ENCODE data around the gene USP49.

USP49 gene

DNA sequence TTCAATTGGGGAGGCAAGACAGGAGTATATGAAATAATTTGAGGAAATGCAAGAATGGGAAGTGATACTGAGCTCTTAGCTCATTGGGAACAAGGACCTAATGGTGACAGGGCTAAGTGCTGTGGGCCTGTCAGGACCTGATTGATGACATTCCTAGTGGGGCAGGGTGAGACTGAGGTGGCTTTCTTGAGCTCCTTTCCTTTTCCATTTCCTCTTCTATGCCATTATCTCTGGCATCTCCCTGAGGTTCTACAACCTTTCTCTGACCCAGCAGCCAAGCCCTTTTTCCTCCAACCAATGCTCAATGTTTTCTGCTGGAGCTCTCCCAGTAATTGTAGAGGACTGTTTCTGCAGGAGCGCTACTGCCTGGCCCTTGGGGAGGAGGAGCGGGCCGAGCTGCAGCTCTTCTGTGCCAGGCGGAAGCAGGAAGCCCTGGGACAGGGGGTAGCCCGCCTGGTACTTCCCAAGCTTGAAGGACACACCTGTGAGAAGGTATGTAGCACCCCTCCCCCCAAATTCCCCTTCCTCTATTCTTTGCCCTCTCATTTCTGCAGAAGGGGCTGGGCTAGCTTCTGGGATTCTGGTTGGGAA is 110.5 kb downstream of the USP49 start:
- intact Hi-C loops (cut with micrococcal nuclease), result loop anchor here (5.0 kb wide), 3 partner anchors 113 to 778 kb away; partner anchors contain the start of genes CCND3, UBR2 and USP49
- Mint-ChIP-seq H3K27ac (peak overlapping the region; percentile 96), H3K36me3 (ENCODE audit: low read depth) (peaks cover 32% of the 10 kb centered on the region), H3K27me3 (peaks cover 1% of the 10 kb centered on the region), H3K4me3 (peak overlapping the region; percentile 32), H3K4me1 (ENCODE audit: low read depth) (peaks cover 55% of the 10 kb centered on the region), H3K9me3 (no peaks in the 10 kb centered on the region)

GRCh38 chr6:41783106-41783780 is 111.9 kb downstream of the USP49 start:
- no peaks in the 10 kb centered on the region for H3K9me3 Mint-ChIP-seq
- peaks cover 57% of the 10 kb centered on the region for H3K4me1 Mint-ChIP-seq (ENCODE audit: low read depth)
- H3K27me3 Mint-ChIP-seq, result peaks cover 1% of the 10 kb centered on the region
- H3K4me3 Mint-ChIP-seq, result no peak overlapping the region
- intact Hi-C loops (cut with micrococcal nuclease), result loop anchor here (5.0 kb wide), 1 partner anchor 159 kb away; the partner anchor contains the start of gene CCND3
- peak overlapping the region; percentile 96 for H3K27ac Mint-ChIP-seq
- H3K36me3 Mint-ChIP-seq (ENCODE audit: low read depth), result peaks cover 29% of the 10 kb centered on the region

DNA sequence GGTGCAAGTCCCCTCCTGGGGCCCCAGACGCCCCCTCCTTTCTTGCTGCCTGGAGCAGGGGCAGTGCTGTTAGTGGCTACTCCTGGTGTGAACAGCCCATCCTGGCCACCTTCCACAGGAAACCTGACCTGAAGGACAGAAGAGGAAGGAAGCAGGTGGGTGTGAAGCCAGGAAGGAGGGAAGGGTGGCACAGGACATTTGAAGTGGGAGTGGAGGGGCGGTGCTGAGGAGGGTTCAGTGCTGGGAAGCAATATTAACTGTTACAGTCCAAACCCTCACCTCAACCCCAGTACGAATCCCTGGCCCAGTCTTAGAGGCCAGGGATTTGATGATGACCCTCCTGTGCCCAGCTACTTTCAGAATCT is 113.8 kb downstream of the USP49 start:
- Mint-ChIP-seq H3K4me3 (peak overlapping the region; percentile 4), H3K9me3 (no peaks in the 10 kb centered on the region), H3K27ac (peak overlapping the region; percentile 74), H3K27me3 (peaks cover 1% of the 10 kb centered on the region), H3K36me3 (ENCODE audit: low read depth) (peaks cover 26% of the 10 kb centered on the region), H3K4me1 (ENCODE audit: low read depth) (peaks cover 75% of the 10 kb centered on the region)
- intact Hi-C loops (cut with micrococcal nuclease), result loop anchor here (5.0 kb wide), 1 partner anchor 161 kb away; the partner anchor contains the start of gene CCND3

DNA sequence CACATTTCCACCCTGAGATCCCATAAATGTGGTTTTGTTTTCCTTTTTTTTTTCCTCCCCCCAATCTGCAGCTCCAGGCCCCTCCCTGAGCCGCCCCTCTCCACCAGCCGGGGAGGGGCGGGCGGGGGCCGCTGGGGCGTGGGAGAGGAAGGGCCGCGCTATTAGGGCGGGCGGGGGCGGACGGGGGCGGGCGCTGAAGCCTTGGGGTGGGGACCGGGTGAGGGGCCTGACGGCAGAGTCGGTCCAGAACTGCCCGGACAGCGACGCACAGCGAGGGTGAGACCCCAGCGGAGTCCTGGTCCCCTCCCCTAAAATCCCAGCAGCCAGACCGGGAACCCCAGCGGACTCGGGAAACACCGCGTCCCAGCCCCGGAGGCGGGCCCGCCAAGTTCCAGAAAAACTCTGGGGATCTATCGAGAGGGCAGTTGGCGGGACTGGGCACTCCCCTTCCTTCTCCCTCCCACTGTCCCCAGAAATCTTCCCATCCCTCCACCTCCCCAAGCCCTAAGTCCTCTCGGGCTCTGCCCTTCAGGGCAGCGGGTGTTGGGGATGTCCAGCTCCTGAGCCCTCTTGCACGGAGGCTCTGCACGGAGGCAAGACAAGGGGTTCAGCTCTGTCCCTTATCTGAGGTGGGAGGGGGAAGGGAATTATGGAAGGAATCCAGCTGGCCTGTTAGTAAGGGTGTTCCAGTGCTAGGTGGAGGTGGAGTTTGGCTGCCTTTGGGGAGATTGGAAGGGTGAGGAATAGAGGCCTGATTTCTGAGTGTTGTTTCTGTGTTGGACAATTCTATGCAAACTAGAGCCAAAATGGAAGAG is 114.4 kb downstream of the USP49 start, which contains the start of gene PRICKLE4:
PRICKLE4 (plus strand) TSS at position 232 of the 815 bp plus-strand sequence. CDS start 2,692 bp downstream, outside the sequence.
- intact Hi-C loops (cut with micrococcal nuclease), result loop anchor here (1.0 to 5.0 kb wide), 2 partner anchors 162 to 264 kb away; partner anchors contain the start of gene CCND3
- Mint-ChIP-seq H3K27me3 (peaks cover 1% of the 10 kb centered on the region), H3K36me3 (ENCODE audit: low read depth) (peaks cover 28% of the 10 kb centered on the region), H3K27ac (peak within 1 kb of the TSS; percentile 74), H3K4me3 (peak within 1 kb of the TSS; percentile 84), H3K4me1 (ENCODE audit: low read depth) (peaks cover 70% of the 10 kb centered on the region), H3K9me3 (no peaks in the 10 kb centered on the region)

GRCh38 chr6:41779788-41780550 is 115.2 kb downstream of the USP49 start, which contains the start of gene FRS3:
FRS3 (minus strand) TSS chr6:41779900; CDS start chr6:41776987, 2,913 bp downstream.
- H3K4me3 Mint-ChIP-seq, result peak within 1 kb of the TSS; percentile 84

DNA sequence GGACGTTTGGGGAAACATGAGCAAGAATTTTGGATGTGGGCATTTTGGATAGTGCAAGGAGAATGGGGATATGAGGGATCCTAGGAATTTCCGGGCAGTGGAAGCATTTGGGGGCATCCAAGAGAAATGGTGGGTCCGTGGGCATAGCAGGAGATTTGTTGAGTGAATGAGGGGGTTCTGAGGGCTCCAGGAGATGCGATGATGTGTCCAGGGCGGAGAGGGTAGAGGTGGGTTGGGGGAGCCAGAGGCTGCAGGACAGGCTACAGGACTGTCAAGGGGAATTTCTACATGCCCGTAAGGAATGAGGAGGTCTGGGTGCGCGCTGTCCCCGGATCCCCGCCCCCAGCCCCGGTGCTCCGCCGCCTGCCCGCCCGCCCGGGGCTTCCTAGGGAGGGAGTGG is 115.8 kb downstream of the USP49 start:
- peak overlapping the region; percentile 74 for H3K27ac Mint-ChIP-seq
- H3K9me3 Mint-ChIP-seq, result no peaks in the 10 kb centered on the region
- intact Hi-C loops (cut with micrococcal nuclease), result loop anchor here (2.0 to 5.0 kb wide), 3 partner anchors 47 to 177 kb away; no protein-coding TSS in a partner anchor
- peaks cover 56% of the 10 kb centered on the region for H3K4me1 Mint-ChIP-seq (ENCODE audit: low read depth)
- H3K36me3 Mint-ChIP-seq (ENCODE audit: low read depth), result peaks cover 40% of the 10 kb centered on the region
- peak overlapping the region; percentile 84 for H3K4me3 Mint-ChIP-seq
- H3K27me3 Mint-ChIP-seq, result peaks cover 1% of the 10 kb centered on the region

More at GRCh38 chr6:41779788-41780550, 115.2 kb downstream of the USP49 start, which contains the start of gene FRS3:
- Mint-ChIP-seq H3K27ac (peak within 1 kb of the TSS; percentile 74), H3K9me3 (no peaks in the 10 kb centered on the region), H3K27me3 (peaks cover 1% of the 10 kb centered on the region), H3K4me1 (ENCODE audit: low read depth) (peaks cover 62% of the 10 kb centered on the region), H3K36me3 (ENCODE audit: low read depth) (peaks cover 34% of the 10 kb centered on the region)
- intact Hi-C loops (cut with micrococcal nuclease), result loop anchor here (1.0 to 5.0 kb wide), 5 partner anchors 48 to 264 kb away; partner anchors contain the start of gene CCND3

GRCh38 chr6:41778895-41779294 is 116.3 kb downstream of the USP49 start:
- Mint-ChIP-seq H3K4me1 (ENCODE audit: low read depth) (peaks cover 51% of the 10 kb centered on the region), H3K27ac (peak overlapping the region; percentile 74), H3K4me3 (peak overlapping the region; percentile 84), H3K9me3 (no peaks in the 10 kb centered on the region), H3K27me3 (peaks cover 1% of the 10 kb centered on the region), H3K36me3 (ENCODE audit: low read depth) (peaks cover 45% of the 10 kb centered on the region)
- intact Hi-C loops (cut with micrococcal nuclease), result loop anchor here (2.0 to 5.0 kb wide), 3 partner anchors 47 to 177 kb away; no protein-coding TSS in a partner anchor

GRCh38 chr6:41777551-41778285 is 117.5 kb downstream of the USP49 start:
- Mint-ChIP-seq H3K4me3 (no peak overlapping the region), H3K27ac (peak overlapping the region; percentile 67)

DNA sequence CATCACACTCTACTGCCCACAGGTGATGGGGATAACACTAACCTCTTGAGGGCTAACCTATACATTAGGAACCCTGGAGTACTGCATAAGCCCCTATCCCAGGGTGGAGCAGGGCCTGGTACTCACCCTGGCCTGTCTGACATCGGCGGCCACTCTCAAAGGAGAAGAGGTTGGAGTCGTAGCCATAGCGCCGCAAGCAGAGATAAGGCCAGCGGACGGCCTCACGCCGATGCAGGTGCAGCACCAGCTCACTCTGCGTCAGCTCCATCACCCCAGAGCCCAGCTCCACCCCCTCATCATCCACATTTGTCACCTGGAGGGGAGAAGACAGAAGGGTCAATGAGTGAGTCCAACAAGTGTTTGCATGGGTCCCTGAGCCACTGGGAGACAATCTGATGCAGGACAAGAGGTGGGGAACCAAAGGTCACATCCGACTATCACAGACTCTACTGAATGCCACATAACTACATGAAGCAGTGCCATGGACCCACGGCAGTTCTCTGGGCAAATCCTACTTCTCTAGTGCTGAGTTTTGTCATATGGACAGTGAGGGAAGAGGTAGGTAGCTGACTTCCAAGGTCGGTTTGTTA is 119.8 kb downstream of the USP49 start:
- H3K9me3 Mint-ChIP-seq, result no peaks in the 10 kb centered on the region
- no peak overlapping the region for H3K27ac Mint-ChIP-seq
- peaks cover 80% of the 10 kb centered on the region for H3K36me3 Mint-ChIP-seq (ENCODE audit: low read depth)
- H3K4me3 Mint-ChIP-seq, result no peak overlapping the region
- H3K27me3 Mint-ChIP-seq, result no peaks in the 10 kb centered on the region
- intact Hi-C loops (cut with micrococcal nuclease), result loop anchor here (5.0 kb wide), 2 partner anchors 43 to 173 kb away; no protein-coding TSS in a partner anchor
- H3K4me1 Mint-ChIP-seq (ENCODE audit: low read depth), result peaks cover 32% of the 10 kb centered on the region

More at GRCh38 chr6:41777551-41778285, 117.5 kb downstream of the USP49 start:
- intact Hi-C loops (cut with micrococcal nuclease), result loop anchor here (2.0 to 5.0 kb wide), 3 partner anchors 45 to 175 kb away; no protein-coding TSS in a partner anchor
- Mint-ChIP-seq H3K9me3 (no peaks in the 10 kb centered on the region), H3K4me1 (ENCODE audit: low read depth) (peaks cover 46% of the 10 kb centered on the region), H3K27me3 (peaks cover 1% of the 10 kb centered on the region), H3K36me3 (ENCODE audit: low read depth) (peaks cover 57% of the 10 kb centered on the region)

DNA sequence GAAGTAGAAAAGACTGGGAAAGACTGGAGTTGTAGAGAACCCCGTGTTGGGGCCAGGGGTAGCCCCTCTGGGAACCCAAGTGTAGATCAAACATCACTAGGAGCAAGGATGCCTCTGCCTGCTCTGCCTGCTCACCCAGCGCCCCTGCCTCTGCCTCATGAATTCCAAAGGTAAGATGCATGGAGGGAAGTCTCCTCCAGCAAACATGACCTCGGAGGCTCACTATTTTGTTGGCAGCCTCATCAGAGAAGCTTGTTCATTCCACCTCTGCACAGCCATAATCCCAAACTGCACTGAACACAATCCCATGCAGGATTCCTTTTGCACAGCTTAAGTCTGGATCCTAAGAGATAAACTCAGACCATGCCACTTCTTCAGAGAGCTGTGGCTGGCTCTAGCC is 120.3 kb downstream of the USP49 start:
- Mint-ChIP-seq H3K27me3 (no peaks in the 10 kb centered on the region), H3K4me1 (ENCODE audit: low read depth) (peaks cover 32% of the 10 kb centered on the region), H3K9me3 (no peaks in the 10 kb centered on the region), H3K4me3 (no peak overlapping the region), H3K27ac (no peak overlapping the region), H3K36me3 (ENCODE audit: low read depth) (peaks cover 81% of the 10 kb centered on the region)
- intact Hi-C loops (cut with micrococcal nuclease), result loop anchor here (5.0 kb wide), 2 partner anchors 43 to 173 kb away; no protein-coding TSS in a partner anchor

GRCh38 chr6:41771058-41771983 is 123.9 kb downstream of the USP49 start:
- H3K9me3 Mint-ChIP-seq, result no peaks in the 10 kb centered on the region
- H3K27me3 Mint-ChIP-seq, result no peaks in the 10 kb centered on the region
- intact Hi-C loops (cut with micrococcal nuclease), result no loop called here
- peaks cover under 1% of the 10 kb centered on the region for H3K4me1 Mint-ChIP-seq (ENCODE audit: low read depth)
- no peak overlapping the region for H3K4me3 Mint-ChIP-seq
- peak overlapping the region; percentile 11 for H3K27ac Mint-ChIP-seq
- H3K36me3 Mint-ChIP-seq (ENCODE audit: low read depth), result peaks cover 63% of the 10 kb centered on the region
